Measurements from ENCODE around the gene SELP.

Gene SELP

DNA sequence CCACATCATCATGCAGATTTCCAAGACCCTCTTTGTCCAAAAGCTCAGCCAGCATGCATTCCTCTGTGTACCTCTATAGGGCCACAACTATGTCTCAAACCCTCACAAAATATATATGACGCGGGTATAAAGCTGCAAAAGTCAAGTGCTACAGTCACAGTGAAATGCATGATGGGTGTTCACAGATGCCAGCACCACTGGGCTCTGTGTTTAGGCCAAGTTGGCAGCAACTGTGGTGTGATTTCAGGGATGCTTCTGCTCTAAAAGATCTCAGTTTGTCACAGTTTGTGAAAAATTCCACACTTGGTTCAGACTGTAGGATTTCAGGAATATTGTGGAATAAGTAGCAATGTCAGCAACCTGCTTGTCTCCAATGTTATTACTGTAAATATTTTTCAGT lies 23.9 kb upstream of the SELP start:
- H3K36me3 ChIP-seq (ENCODE audit: control insufficient read depth, insufficient read depth, low read length), result no peaks in the 10 kb centered on the region
- H3K27me3 ChIP-seq (ENCODE audit: control insufficient read depth, insufficient read depth, low read length, poor library complexity, severe bottlenecking), result no peaks in the 10 kb centered on the region
- no peak overlapping the region for H3K4me3 ChIP-seq (ENCODE audit: insufficient read depth, low read depth, low read length)
- WGBS, 2 experiments, result 87 to 97% methylated on average over 2 of the region's 2 CpGs
- H3K9me3 ChIP-seq (ENCODE audit: control insufficient read depth, low read length), result no peaks in the 10 kb centered on the region
- no peaks in the 10 kb centered on the region for H3K4me1 ChIP-seq (ENCODE audit: control insufficient read depth, insufficient read depth, low read length)
- no peak overlapping the region for H3K27ac ChIP-seq (ENCODE audit: insufficient read depth, low read depth, low read length, poor library complexity, severe bottlenecking)

DNA sequence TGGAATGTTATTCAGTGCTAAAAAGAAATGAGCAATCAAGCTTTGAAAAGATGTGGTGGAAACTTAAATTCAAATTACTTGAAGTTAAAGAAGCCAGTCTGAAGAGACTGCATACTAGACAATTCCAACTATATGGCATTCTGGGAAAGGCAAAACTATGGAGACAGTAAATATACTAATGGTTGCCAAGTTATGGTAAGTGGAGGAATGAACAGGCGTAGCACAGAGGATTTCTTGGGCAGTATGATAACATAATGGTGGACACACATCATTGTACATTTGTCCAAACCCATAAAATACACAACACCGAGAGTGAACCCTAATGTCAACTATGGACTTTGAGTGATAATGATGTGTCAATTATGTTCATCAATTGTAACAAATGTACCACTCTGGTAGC lies 21.1 kb upstream of the SELP start:
- H3K9me3 ChIP-seq (ENCODE audit: control insufficient read depth, low read length), result no peaks in the 10 kb centered on the region
- no peaks in the 10 kb centered on the region for H3K36me3 ChIP-seq (ENCODE audit: control insufficient read depth, insufficient read depth, low read length)
- H3K4me1 ChIP-seq (ENCODE audit: control insufficient read depth, insufficient read depth, low read length), result no peaks in the 10 kb centered on the region
- H3K27ac ChIP-seq (ENCODE audit: insufficient read depth, low read depth, low read length, poor library complexity, severe bottlenecking), result no peak overlapping the region
- H3K4me3 ChIP-seq (ENCODE audit: insufficient read depth, low read depth, low read length), result no peak overlapping the region
- no peaks in the 10 kb centered on the region for H3K27me3 ChIP-seq (ENCODE audit: control insufficient read depth, insufficient read depth, low read length, poor library complexity, severe bottlenecking)
- 88 to 96% methylated on average over 1 to 2 of the region's 2 CpGs for WGBS, 2 experiments

DNA sequence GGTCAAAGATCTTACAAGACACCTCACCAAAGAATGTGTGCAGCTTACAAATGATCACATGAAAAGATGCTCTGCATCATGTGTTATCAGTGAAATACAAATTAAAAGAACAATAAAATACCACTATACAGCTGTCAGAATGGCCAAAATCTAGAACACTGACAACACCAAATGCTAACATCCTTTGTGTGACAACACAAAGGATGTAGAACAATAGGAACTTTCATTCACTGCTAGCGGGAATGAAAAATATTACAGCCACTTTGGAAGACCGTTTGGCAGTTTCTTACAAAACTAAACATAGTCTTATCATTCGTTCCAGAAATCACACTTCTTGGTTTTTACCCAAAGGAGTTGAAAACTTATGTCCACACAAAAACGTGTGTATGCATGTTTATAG lies 20.6 kb upstream of the SELP start:
- H3K9me3 ChIP-seq (ENCODE audit: control insufficient read depth, low read length), result no peaks in the 10 kb centered on the region
- WGBS, 2 experiments, result 73 to 76% methylated on average over 4 of the region's 4 CpGs
- H3K27me3 ChIP-seq (ENCODE audit: control insufficient read depth, insufficient read depth, low read length, poor library complexity, severe bottlenecking), result no peaks in the 10 kb centered on the region
- no peak overlapping the region for H3K27ac ChIP-seq (ENCODE audit: insufficient read depth, low read depth, low read length, poor library complexity, severe bottlenecking)
- no peak overlapping the region for H3K4me3 ChIP-seq (ENCODE audit: insufficient read depth, low read depth, low read length)
- H3K4me1 ChIP-seq (ENCODE audit: control insufficient read depth, insufficient read depth, low read length), result no peaks in the 10 kb centered on the region
- H3K36me3 ChIP-seq (ENCODE audit: control insufficient read depth, insufficient read depth, low read length), result no peaks in the 10 kb centered on the region

DNA sequence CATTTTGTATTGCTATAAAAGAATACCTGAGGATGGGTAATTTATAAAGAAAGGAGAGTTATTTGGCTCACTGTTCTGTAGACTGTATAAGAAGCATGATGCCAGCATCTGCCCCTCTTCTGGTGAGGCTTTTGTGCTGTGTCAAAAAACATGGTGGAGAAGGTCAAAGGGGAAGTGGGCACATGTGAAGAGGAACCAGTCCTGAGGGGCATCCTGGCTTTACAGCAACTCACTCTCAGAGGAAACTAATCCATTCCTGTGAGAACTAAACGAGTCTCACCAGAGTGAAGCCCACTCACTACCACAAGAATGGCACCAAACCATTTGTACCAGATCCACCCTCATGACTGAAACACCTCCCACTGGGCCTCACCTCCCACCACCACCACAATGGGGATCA lies 18.8 kb upstream of the SELP start:
- Histone ChIP-seq H3K36me3 (ENCODE audit: control insufficient read depth, insufficient read depth, low read length) (no peaks in the 10 kb centered on the region), H3K4me3 (ENCODE audit: insufficient read depth, low read depth, low read length) (no peak overlapping the region), H3K4me1 (ENCODE audit: control insufficient read depth, insufficient read depth, low read length) (no peaks in the 10 kb centered on the region), H3K9me3 (ENCODE audit: control insufficient read depth, low read length) (no peaks in the 10 kb centered on the region), H3K27me3 (ENCODE audit: control insufficient read depth, insufficient read depth, low read length, poor library complexity, severe bottlenecking) (no peaks in the 10 kb centered on the region), H3K27ac (ENCODE audit: insufficient read depth, low read depth, low read length, poor library complexity, severe bottlenecking) (no peak overlapping the region)
- 71 to 79% methylated on average over 1 of the region's 1 CpG for WGBS, 2 experiments

DNA sequence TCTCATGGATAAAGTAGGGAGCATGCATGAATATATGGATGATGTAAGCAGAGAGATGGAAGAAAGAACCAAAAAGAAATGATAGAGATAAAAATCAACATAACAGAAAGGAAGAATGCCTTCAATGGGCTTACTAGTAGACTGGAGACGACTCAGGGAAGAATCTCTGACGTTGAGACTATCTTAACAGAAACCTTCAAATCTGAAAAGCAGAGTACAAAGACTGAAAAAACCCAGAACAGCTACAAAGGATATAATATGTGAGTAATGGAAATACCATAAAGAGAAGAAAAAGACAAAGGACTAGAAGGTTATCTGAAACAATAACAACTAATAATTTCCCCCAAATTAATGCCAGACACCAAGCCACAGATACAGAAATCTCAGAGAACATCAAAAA lies 18.3 kb upstream of the SELP start:
- Histone ChIP-seq H3K27me3 (ENCODE audit: control insufficient read depth, insufficient read depth, low read length, poor library complexity, severe bottlenecking) (no peaks in the 10 kb centered on the region), H3K9me3 (ENCODE audit: control insufficient read depth, low read length) (no peaks in the 10 kb centered on the region), H3K4me1 (ENCODE audit: control insufficient read depth, insufficient read depth, low read length) (no peaks in the 10 kb centered on the region), H3K27ac (ENCODE audit: insufficient read depth, low read depth, low read length, poor library complexity, severe bottlenecking) (no peak overlapping the region), H3K4me3 (ENCODE audit: insufficient read depth, low read depth, low read length) (no peak overlapping the region), H3K36me3 (ENCODE audit: control insufficient read depth, insufficient read depth, low read length) (no peaks in the 10 kb centered on the region)
- WGBS, 2 experiments, result 76 to 83% methylated on average over 2 of the region's 2 CpGs

DNA sequence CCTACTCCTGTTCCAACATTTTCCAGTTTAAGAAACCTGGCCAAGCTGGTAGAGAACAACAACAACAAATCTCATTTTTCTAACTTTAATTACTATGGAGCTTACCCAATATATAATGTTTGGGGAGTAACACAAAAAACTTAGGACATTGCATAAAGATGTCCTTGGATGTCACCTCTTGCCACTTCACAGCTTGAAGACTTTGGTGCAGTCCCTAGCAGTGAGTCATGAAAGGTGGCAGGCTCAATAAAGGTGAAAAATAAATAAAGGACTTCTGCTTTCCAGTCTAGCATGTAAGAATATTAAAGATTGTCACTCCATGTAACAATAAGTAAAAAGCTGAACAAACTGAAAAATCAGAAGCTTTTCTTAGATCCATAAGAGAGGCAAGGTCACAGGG lies 17.6 kb upstream of the SELP start:
- Histone ChIP-seq H3K9me3 (ENCODE audit: control insufficient read depth, low read length) (no peaks in the 10 kb centered on the region), H3K27me3 (ENCODE audit: control insufficient read depth, insufficient read depth, low read length, poor library complexity, severe bottlenecking) (no peaks in the 10 kb centered on the region), H3K36me3 (ENCODE audit: control insufficient read depth, insufficient read depth, low read length) (no peaks in the 10 kb centered on the region), H3K4me1 (ENCODE audit: control insufficient read depth, insufficient read depth, low read length) (no peaks in the 10 kb centered on the region), H3K4me3 (ENCODE audit: insufficient read depth, low read depth, low read length) (no peak overlapping the region), H3K27ac (ENCODE audit: insufficient read depth, low read depth, low read length, poor library complexity, severe bottlenecking) (no peak overlapping the region)

DNA sequence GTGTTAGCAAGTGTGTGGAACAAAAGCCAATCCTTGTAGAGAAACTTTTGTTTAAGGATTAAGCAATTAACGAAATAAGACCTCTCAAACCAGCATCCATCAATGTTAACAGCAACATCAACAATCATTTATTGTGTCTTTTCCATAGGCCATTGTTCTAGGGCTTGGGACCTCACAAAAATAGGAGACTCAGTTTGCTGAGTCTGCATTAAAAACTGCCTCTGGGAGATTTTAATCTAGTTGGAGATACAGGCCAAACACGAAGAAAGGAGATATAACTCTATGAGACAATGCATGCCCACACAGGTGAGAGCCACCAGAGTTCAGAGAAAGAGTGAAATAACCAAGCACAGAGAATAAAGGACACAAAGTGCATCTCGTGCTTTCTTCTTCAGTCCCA lies 14.4 kb upstream of the SELP start:
- WGBS, 2 experiments, result 87 to 88% methylated on average over 3 of the region's 3 CpGs
- Histone ChIP-seq H3K4me1 (ENCODE audit: control insufficient read depth, insufficient read depth, low read length) (no peaks in the 10 kb centered on the region), H3K9me3 (ENCODE audit: control insufficient read depth, low read length) (no peaks in the 10 kb centered on the region), H3K27ac (ENCODE audit: insufficient read depth, low read depth, low read length, poor library complexity, severe bottlenecking) (no peak overlapping the region), H3K4me3 (ENCODE audit: insufficient read depth, low read depth, low read length) (no peak overlapping the region), H3K36me3 (ENCODE audit: control insufficient read depth, insufficient read depth, low read length) (no peaks in the 10 kb centered on the region), H3K27me3 (ENCODE audit: control insufficient read depth, insufficient read depth, low read length, poor library complexity, severe bottlenecking) (no peaks in the 10 kb centered on the region)

DNA sequence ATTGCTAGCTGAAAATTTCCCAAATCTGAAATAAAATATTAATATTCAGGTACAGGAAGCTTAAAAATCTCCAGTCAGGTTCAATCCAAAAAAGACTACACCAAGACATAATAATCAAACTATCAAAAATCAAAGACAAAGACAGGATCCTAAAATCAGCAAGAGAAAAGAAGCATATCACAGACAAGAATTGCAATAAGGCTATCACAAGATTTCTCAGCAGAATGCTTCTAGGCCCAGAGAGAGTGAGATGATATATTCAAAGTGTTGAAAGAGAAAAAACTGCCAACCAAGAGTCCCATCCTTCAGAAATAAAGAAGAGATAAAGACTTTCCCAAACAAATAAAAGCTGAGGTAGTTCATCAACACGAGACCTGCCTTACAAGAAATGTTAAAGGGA lies 5.0 kb upstream of the SELP start:
- Histone ChIP-seq H3K27ac (ENCODE audit: insufficient read depth, low read depth, low read length, poor library complexity, severe bottlenecking) (no peak overlapping the region), H3K36me3 (ENCODE audit: control insufficient read depth, insufficient read depth, low read length) (no peaks in the 10 kb centered on the region), H3K4me1 (ENCODE audit: control insufficient read depth, insufficient read depth, low read length) (no peaks in the 10 kb centered on the region), H3K4me3 (ENCODE audit: insufficient read depth, low read depth, low read length) (no peak overlapping the region), H3K27me3 (ENCODE audit: control insufficient read depth, insufficient read depth, low read length, poor library complexity, severe bottlenecking) (no peaks in the 10 kb centered on the region), H3K9me3 (ENCODE audit: control insufficient read depth, low read length) (no peaks in the 10 kb centered on the region)
- 100% methylated on average over 1 of the region's 1 CpG; no CpG with 5 or more reads in 1 of the 2 experiments for WGBS, 2 experiments

DNA sequence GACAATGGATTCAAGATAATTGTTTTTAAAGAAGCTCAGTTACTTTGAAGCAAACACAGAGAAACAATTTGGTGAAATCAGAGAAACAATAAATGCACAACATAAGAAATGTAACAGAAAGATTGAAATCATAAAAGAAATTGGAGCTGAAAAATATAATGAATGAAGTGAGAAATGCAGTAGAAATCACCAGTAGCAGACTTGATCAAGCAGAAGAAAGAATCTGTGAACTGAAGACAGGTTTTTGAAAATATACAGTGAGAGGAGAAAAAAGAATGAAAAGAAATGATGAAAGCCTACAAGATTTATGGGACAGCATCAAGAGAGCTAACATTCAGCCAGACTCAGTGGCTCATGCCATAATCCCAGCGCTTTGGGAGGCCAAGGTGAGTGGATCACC lies 4.2 kb upstream of the SELP start:
- Histone ChIP-seq H3K4me1 (ENCODE audit: control insufficient read depth, insufficient read depth, low read length) (no peaks in the 10 kb centered on the region), H3K36me3 (ENCODE audit: control insufficient read depth, insufficient read depth, low read length) (no peaks in the 10 kb centered on the region), H3K27me3 (ENCODE audit: control insufficient read depth, insufficient read depth, low read length, poor library complexity, severe bottlenecking) (no peaks in the 10 kb centered on the region), H3K9me3 (ENCODE audit: control insufficient read depth, low read length) (no peaks in the 10 kb centered on the region), H3K4me3 (ENCODE audit: insufficient read depth, low read depth, low read length) (no peak overlapping the region), H3K27ac (ENCODE audit: insufficient read depth, low read depth, low read length, poor library complexity, severe bottlenecking) (no peak overlapping the region)
- WGBS, 2 experiments, result 85 to 91% methylated on average over 1 of the region's 1 CpG

DNA sequence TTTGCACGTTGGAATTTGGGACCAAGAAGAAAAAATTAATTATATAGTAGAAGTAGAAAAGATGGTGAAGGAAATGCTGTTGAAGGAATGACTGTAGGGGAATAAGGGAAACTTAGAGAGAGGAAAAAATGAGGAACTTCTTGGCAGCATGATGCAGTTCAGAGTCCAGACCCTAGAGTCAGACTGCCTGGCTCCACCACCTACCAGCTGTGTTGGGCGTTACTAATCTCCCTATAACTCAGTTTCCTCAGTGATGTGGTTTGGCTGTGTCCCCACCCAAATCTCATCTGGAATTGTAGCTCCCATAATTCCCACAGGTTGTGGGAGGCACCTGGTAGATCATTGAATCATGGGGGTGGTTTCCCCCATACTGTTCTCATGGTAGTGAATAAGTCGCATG lies 1.3 kb upstream of the SELP start:
- H3K4me1 ChIP-seq (ENCODE audit: control insufficient read depth, insufficient read depth, low read length), result no peaks in the 10 kb centered on the region
- H3K36me3 ChIP-seq (ENCODE audit: control insufficient read depth, insufficient read depth, low read length), result no peaks in the 10 kb centered on the region
- H3K4me3 ChIP-seq (ENCODE audit: insufficient read depth, low read depth, low read length), result no peak overlapping the region
- no peak overlapping the region for H3K27ac ChIP-seq (ENCODE audit: insufficient read depth, low read depth, low read length, poor library complexity, severe bottlenecking)
- no peaks in the 10 kb centered on the region for H3K9me3 ChIP-seq (ENCODE audit: control insufficient read depth, low read length)
- 91 to 92% methylated on average over 3 of the region's 3 CpGs for WGBS, 2 experiments
- H3K27me3 ChIP-seq (ENCODE audit: control insufficient read depth, insufficient read depth, low read length, poor library complexity, severe bottlenecking), result no peaks in the 10 kb centered on the region

DNA sequence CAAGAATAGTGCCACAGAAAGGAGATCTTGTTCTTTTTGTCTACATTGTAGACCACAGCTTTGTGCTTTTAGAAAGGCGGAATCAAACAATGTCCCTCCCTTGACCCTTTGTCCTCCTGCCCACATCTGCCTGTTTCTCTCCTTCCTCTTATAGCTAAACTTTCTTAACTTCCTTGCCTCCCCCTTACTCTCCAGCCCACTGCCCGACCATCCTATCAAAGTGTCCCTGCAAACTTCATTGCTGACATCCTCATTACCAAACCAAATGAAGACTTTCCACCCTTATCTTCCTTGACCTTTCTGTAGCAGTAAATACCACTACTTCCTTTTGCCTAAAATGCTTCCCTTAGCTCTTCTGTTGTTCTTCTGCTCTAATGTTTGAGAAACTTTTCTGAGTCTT lies 5.0 kb downstream of the SELP start:
- no peak overlapping the region for H3K27ac ChIP-seq (ENCODE audit: insufficient read depth, low read depth, low read length, poor library complexity, severe bottlenecking)
- H3K36me3 ChIP-seq (ENCODE audit: control insufficient read depth, insufficient read depth, low read length), result no peaks in the 10 kb centered on the region
- WGBS, 2 experiments, result 76 to 81% methylated on average over 2 of the region's 2 CpGs
- no peaks in the 10 kb centered on the region for H3K27me3 ChIP-seq (ENCODE audit: control insufficient read depth, insufficient read depth, low read length, poor library complexity, severe bottlenecking)
- H3K9me3 ChIP-seq (ENCODE audit: control insufficient read depth, low read length), result no peaks in the 10 kb centered on the region
- no peak overlapping the region for H3K4me3 ChIP-seq (ENCODE audit: insufficient read depth, low read depth, low read length)
- no peaks in the 10 kb centered on the region for H3K4me1 ChIP-seq (ENCODE audit: control insufficient read depth, insufficient read depth, low read length)
